ENCODE measurements around the gene SSC4D. TPM values are rescaled to one million over a fixed set of nuclear protein-coding genes. Genes with fewer than 3 reads are reported as not detected.

SSC4D gene
- total and polyA plus RNA-seq, 2 donors (not counting 1 experiment from before 2014, with no cell fraction given): 0.33 to 0.42 TPM

DNA sequence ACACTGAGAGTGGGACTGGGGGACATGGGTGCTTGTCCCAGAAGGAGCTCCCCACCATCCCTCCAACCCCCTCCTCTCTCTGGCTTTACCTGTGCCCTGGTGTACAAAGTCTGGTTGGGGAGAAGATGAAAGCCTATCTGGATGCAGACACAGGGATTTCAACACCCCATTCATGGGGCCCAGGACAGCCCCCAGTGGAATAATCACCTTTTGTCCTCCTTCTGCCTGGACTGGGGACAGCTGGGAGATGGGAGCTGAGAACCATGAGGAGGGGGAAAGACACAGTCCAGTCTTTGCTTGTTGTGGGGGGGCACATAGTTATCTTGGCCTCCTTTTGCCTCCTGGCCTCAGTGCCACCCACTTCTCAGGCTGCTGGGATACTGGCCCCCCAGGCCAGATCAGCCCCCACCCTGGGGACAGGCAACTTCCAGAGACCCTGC, 1.4 kb downstream of the SSC4D start:
- no peak overlapping the region for H3K4me3 ChIP-seq (replicated peaks in 1 of 4; ENCODE audit: control extremely low read depth in 1 of 4, insufficient read depth in 1 of 4, low read depth in 3 of 4, low read length in 4 of 4)
- H3K4me2 ChIP-seq (ENCODE audit: extremely low read depth, insufficient read depth, low read length): no peak overlapping the region
- no peak for DNase-seq (ENCODE audit: low read depth in 2 of 2)
- no peaks in the 10 kb centered on the region for H3K79me2 ChIP-seq (ENCODE audit: control insufficient read depth, insufficient read depth, low read length)
- no peak overlapping the region for H3K9ac ChIP-seq (ENCODE audit: insufficient read depth, low read length)
- H3K27ac ChIP-seq (ENCODE audit: insufficient read depth, low read length): no peak overlapping the region
- peaks cover 2% of the 10 kb centered on the region for H3K27me3 ChIP-seq (ENCODE audit: control insufficient read depth, insufficient read depth, low read length)
- no peaks in the 10 kb centered on the region for H3K36me3 ChIP-seq (ENCODE audit: control insufficient read depth, insufficient read depth, low read length)
- no peaks in the 10 kb centered on the region for H4K20me1 ChIP-seq (ENCODE audit: control insufficient read depth, extremely low read depth, insufficient read depth, low read length)
- TF ChIP-seq, protein P1, sequence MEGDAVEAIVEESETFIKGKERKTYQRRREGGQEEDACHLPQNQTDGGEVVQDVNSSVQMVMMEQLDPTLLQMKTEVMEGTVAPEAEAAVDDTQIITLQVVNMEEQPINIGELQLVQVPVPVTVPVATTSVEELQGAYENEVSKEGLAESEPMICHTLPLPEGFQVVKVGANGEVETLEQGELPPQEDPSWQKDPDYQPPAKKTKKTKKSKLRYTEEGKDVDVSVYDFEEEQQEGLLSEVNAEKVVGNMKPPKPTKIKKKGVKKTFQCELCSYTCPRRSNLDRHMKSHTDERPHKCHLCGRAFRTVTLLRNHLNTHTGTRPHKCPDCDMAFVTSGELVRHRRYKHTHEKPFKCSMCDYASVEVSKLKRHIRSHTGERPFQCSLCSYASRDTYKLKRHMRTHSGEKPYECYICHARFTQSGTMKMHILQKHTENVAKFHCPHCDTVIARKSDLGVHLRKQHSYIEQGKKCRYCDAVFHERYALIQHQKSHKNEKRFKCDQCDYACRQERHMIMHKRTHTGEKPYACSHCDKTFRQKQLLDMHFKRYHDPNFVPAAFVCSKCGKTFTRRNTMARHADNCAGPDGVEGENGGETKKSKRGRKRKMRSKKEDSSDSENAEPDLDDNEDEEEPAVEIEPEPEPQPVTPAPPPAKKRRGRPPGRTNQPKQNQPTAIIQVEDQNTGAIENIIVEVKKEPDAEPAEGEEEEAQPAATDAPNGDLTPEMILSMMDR (conservative IDR thresholded peaks at IDR 0.05 in 1 of 2, IDR thresholded peaks at IDR 0.05 in 1 of 2; ENCODE audit: low read depth in 1 of 2, low read length in 2 of 2): no peak
- TF ChIP-seq EZH2 (IDR thresholded peaks at IDR 0.05; ENCODE audit: low read length, missing control alignments): no peak
- no peaks in the 10 kb centered on the region for H3K9me3 ChIP-seq (ENCODE audit: control insufficient read depth, insufficient read depth, low read depth, low read length)
- no peak overlapping the region for H2AFZ ChIP-seq (ENCODE audit: low read length)
- no peaks in the 10 kb centered on the region for H3K4me1 ChIP-seq (ENCODE audit: control insufficient read depth, extremely low read depth, insufficient read depth, low read length)

DNA sequence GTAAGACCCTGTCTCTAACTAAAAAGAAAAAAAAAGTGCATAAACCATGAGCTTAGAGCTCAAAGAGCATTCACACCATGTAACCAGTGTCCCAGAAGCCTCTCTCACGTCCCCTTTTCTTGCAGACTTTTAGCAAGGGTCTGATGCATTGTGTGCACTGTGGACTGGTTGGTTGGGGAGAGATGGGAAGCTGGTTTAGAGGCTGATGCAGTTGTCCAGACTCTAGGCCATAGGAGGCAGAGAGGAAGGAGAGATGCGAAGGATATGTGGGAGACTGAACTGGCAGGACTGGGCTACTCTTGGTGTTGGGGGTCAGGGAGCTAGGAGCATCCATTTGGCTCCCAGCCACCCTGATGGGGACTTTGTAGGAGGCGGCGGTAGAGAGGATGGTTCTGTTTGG, 1.8 kb downstream of the SSC4D start:
- Histone ChIP-seq H3K27me3 (ENCODE audit: control insufficient read depth, insufficient read depth, low read length) (peaks cover 2% of the 10 kb centered on the region), H3K4me1 (ENCODE audit: control insufficient read depth, extremely low read depth, insufficient read depth, low read length) (no peaks in the 10 kb centered on the region), H3K79me2 (ENCODE audit: control insufficient read depth, insufficient read depth, low read length) (no peaks in the 10 kb centered on the region), H3K9ac (ENCODE audit: insufficient read depth, low read length) (no peak overlapping the region), H2AFZ (ENCODE audit: low read length) (no peak overlapping the region), H3K4me2 (ENCODE audit: extremely low read depth, insufficient read depth, low read length) (no peak overlapping the region), H3K4me3 (replicated peaks in 1 of 4; ENCODE audit: control extremely low read depth in 1 of 4, insufficient read depth in 1 of 4, low read depth in 3 of 4, low read length in 4 of 4) (no peak overlapping the region), H4K20me1 (ENCODE audit: control insufficient read depth, extremely low read depth, insufficient read depth, low read length) (no peaks in the 10 kb centered on the region), H3K27ac (ENCODE audit: insufficient read depth, low read length) (no peak overlapping the region), H3K9me3 (ENCODE audit: control insufficient read depth, insufficient read depth, low read depth, low read length) (no peaks in the 10 kb centered on the region), H3K36me3 (ENCODE audit: control insufficient read depth, insufficient read depth, low read length) (no peaks in the 10 kb centered on the region)
- TF ChIP-seq, protein P1 (conservative IDR thresholded peaks at IDR 0.05 in 1 of 2, IDR thresholded peaks at IDR 0.05 in 1 of 2; ENCODE audit: low read depth in 1 of 2, low read length in 2 of 2): no peak
- TF ChIP-seq EZH2 (IDR thresholded peaks at IDR 0.05; ENCODE audit: low read length, missing control alignments): no peak
- DNase-seq (ENCODE audit: low read depth in 2 of 2): no peak

DNA sequence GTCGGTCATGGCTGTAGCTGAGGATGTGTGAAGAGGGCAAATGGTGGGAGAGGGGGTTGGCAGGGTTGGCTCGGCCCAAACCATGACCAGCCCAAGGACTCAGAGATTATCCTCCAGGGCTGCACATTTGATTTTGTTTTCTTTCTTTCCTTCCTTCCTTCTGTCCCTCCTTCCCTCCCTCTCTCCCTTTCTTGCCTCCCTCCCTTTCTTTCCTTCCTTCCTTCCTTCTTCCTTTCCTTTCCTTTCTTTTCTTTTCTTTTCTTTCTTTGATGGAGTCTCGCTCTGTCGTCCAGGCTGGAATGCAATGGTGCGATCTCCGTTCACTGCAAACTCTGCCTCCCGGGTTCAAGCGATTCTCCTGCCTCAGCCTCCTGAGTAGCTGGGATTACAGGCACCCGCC, 3.8 kb downstream of the SSC4D start:
- no peaks in the 10 kb centered on the region for H4K20me1 ChIP-seq (ENCODE audit: control insufficient read depth, extremely low read depth, insufficient read depth, low read length)
- H3K9me3 ChIP-seq (ENCODE audit: control insufficient read depth, insufficient read depth, low read depth, low read length): no peaks in the 10 kb centered on the region
- TF ChIP-seq, protein P1 (conservative IDR thresholded peaks at IDR 0.05 in 1 of 2, IDR thresholded peaks at IDR 0.05 in 1 of 2; ENCODE audit: low read depth in 1 of 2, low read length in 2 of 2): no peak
- no peak for TF ChIP-seq EZH2 (IDR thresholded peaks at IDR 0.05; ENCODE audit: low read length, missing control alignments)
- H3K36me3 ChIP-seq (ENCODE audit: control insufficient read depth, insufficient read depth, low read length): no peaks in the 10 kb centered on the region
- H3K27ac ChIP-seq (ENCODE audit: insufficient read depth, low read length): no peak overlapping the region
- no peaks in the 10 kb centered on the region for H3K4me1 ChIP-seq (ENCODE audit: control insufficient read depth, extremely low read depth, insufficient read depth, low read length)
- no peak overlapping the region for H3K4me2 ChIP-seq (ENCODE audit: extremely low read depth, insufficient read depth, low read length)
- H3K79me2 ChIP-seq (ENCODE audit: control insufficient read depth, insufficient read depth, low read length): no peaks in the 10 kb centered on the region
- no peak overlapping the region for H3K4me3 ChIP-seq (replicated peaks in 1 of 4; ENCODE audit: control extremely low read depth in 1 of 4, insufficient read depth in 1 of 4, low read depth in 3 of 4, low read length in 4 of 4)
- no peaks in the 10 kb centered on the region for H3K27me3 ChIP-seq (ENCODE audit: control insufficient read depth, insufficient read depth, low read length)
- H3K9ac ChIP-seq (ENCODE audit: insufficient read depth, low read length): no peak overlapping the region
- H2AFZ ChIP-seq (ENCODE audit: low read length): no peak overlapping the region
- DNase-seq (ENCODE audit: low read depth in 2 of 2): no peak
